Suppressor macrophage treated with lipopolysaccharide for 4 hours (primary cell): ENCODE data around the gene KAZN.

Source experiments
- DNase-seq: peaks from one replicate; pipeline ENCODE4 v3.0.0-alpha.2; 2020

KAZN gene

DNA sequence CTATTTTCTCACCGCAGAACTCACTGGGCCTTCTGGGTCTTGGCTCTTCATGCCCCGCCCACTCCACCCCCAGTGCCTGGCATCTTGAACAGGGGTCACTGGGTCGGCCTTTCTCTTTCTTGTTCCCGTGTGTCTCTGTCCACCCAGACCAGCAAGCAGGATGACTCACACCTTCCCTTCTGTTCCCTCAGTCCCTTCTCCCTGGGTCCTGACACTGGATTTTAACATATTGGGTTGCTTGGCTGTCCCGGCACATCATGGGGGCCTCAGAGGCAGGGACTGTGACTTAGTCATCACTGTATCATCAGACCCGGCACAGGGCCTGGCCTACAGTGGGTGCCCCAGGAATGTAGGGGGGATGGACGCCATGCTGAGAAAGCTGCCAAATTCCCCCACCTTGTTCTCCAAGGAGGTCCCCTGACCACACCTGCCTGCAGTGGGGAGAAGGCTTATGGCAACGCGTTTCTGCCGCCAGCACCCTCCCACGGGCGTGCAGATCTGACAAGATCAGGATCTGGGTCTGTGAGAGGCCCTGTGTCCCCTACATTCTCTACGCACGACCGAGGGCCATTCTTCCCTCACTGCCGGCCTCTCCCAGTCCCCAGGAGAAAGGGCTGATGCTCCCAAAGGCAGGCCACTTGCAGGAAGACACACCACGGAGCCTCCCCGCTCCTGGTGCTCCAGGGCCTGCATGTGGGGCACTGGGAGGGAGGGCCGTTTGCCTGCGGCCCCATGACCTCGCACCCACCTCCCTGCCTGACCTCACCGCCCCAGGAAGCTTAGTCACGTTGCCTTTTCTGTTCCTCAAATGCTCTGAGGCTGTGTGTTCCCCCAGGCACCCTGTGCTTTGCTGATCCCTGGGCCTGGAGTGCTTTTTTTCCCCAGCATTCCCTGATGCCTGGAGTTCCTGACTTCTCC is 397.9 kb downstream of the KAZN start:
- peak; percentile 65 for DNase-seq

DNA sequence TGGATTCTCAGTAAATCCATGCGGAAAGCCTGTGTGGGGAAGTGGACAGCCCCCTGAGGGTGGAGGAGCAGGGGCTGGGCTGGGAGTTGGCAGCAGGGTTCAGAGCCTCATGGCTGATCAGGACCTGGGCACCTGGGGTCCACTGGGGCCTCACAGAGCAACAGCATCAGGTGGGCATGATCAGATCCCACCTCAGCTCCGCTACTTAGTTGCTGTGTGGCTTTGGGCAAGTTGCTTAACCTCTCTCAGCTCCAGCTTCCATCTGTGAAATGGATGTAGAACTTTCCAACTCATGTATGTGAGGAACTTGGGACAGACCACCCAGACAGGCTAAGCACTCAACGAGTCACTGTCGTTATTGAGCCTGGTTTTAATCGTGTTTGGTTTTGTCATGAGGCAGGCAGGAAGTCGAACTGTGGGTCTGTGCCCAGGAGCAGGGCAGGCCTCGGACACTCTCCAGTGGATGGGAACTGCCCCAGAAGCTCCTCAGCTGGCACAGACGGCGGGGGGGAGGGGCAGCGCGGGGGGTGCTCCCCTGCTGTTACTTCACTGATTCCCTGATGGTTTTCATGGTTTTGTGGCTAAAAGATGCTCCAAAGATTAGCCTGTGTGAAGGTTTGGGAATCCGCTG is 399.3 kb downstream of the KAZN start:
- no peak for DNase-seq

DNA sequence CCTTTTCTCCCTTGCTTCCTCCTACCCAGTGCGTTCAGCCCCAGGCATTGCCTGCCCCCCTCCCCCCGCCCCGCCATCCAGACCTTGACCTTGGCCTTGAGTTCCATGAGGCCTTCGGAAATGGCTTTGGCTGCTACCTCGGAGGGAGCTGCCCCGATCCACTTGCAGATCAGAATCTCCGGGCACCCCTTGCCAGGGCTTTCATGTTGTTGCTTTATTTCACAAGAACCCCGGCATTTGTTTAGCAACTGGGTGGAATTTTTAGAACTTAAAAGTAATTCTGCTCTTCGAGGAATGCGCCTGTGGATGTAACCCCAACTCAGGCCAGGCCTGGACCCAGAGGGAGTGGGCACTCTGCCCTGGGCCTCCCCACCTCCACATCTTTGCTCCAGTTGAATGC is 401.0 kb downstream of the KAZN start:
- no peak for DNase-seq

DNA sequence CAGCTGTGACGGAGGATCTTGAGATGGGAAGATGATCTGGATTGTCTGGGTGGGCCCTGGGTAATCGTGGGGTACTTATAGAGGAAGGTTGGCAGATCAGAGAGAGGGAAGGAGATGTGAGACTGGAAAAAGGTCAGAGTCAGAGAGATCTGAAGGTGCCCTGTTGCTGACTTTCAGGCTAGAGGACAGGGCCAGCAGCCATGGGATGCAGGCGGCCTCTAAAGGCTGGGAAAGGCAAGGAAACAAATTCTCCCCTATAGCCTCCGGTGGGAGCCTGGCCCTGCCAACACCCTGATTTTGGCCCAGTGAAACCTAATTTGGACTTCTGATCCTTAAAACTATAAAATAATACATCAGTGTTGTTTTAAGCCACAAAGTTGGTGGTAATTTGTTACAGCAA is 401.5 kb downstream of the KAZN start:
- no peak for DNase-seq

DNA sequence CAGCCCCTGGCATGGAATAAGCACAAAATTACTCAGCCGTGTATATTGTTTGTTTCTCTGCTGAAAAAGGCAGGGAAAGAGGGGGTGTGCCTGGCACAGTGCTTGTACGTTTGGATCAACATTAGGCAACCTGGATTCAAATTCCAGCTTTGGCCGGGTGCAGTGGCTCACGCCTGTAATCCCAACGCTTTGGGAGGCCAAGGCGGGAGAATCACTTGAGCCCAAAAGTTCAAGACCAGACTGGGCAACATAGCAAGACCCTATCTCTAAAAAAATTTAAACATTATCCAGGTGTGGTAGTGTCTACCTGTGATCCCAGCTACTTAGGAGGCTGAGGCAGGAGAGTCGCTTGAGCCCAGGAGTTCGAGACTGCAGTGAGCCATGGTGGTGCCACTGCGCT is 402.2 kb downstream of the KAZN start:
- DNase-seq = no peak

DNA sequence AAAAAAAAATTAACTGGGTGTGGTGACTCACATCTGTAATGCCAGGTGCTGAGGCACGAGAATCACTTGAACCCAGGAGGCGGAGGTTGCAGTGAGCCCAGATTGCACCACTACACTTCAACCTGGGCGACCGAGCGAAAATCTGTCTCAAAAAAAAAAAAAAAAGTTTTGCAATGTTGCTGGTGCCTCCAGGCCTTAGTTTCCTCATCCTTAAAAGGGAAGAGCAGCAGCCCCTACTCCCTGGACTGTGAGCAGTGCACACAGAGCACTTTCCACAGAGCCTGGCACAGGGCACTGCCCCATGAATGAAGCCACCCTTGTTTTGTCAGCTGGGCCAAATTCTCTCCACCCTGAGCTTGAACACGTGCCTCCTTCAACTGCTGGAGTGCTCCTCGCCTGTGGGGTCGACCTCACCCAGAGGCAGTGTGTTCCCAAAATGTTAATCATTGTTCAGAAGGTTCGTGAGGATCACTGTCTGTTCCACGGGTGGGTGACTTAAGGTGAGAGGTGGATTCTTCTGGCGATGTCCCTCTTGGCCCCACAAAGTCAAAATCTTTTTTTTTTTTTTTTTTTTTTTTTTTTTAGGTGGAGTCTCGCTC is 402.9 kb downstream of the KAZN start:
- no peak for DNase-seq

DNA sequence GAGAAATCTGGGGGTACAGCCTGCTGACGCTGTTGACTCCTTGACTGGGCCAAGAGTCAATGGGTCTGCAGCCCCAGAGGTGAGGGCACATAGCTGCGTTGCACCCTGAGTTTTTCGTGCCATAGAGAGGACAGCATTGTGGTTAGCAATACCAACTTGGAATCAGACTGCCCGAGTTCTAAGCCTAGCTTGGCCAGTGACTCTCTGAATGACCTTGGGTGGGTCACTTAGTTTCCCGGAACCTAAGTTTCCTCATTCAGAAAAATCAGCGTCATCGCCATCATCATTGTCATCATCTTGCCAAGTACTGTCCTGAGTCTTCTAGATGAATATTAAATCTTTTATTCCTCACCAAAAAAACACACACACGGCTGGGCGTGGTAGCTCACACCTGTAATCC is 403.8 kb downstream of the KAZN start:
- no peak for DNase-seq

DNA sequence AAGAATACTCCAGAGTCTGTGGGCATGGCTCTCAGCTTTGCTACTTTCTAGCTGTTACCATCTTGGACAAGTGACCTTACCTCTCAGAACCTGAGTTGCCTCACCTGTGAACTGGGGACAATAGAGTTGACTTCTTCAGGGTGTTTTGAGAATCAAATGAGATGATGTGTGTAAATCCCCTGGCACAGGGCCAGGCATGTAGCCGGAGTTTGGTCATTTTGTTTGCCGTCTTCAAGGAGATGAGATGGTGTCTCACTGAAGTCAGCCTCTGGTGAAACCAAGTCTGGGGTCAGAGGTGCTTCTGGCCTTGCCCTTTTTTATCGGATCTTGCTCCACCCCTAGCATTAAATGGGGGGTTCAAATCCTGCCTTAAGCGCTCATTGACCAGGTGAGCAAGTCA is 405.9 kb downstream of the KAZN start:
- DNase-seq = no peak

DNA sequence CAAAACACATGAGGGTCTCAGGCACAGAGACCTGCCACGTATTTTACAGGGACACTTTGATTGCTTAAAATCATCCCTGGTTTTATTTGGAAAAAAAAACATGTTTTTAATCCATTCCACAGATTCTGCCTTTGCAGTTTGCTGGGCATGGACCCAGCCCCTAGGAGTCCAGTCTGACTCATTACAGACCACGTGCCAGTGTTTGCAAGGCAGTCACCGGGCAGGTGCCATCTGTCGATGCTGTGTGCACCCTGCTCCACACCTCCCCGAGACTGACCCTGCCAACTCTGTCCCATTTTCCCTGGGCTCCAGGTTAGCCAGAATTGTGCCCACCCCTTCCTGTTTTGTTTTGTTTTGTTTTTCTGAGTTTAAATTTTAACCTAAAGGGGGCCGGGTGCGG is 406.6 kb downstream of the KAZN start:
- DNase-seq = no peak

DNA sequence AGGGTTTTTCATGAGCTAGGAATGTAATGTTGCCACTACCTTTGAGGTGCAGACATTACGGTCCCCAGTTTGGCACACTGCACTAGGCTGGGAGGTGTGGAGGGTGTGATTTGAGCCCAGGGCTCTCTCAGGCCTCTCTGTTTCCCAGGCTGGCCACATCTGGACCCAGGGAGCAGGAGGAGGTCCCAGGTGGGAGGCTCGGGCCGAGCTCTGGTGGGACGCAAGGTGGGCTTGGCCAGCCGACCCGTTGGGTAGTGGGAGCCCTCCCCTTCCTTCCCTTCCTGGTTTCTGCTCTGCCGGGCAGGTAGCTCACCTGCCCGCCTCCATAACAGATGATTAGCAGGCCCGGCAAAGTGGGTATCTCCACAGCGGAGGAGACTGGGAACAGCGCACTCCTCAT is 408.9 kb downstream of the KAZN start:
- no peak for DNase-seq

DNA sequence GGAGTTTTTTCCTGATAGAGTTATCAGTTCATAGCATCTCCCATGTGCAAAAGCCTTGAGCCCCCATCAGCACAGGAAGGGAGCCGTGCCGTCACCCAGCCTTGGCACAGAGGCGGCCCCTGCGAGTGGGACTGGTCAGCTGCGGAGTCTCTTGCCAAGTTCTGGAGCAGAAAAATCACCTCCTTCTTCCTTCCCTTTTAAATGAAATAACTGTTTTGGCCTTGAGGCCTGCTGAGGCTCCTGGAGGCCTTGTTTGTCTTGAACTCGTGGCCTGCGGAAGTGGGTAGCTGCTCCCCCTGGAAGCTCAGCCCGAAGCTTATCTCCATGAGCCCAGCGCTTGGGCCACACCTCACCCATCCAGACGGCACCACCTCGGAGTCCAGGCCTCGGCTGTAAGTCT is 409.4 kb downstream of the KAZN start:
- no peak for DNase-seq

DNA sequence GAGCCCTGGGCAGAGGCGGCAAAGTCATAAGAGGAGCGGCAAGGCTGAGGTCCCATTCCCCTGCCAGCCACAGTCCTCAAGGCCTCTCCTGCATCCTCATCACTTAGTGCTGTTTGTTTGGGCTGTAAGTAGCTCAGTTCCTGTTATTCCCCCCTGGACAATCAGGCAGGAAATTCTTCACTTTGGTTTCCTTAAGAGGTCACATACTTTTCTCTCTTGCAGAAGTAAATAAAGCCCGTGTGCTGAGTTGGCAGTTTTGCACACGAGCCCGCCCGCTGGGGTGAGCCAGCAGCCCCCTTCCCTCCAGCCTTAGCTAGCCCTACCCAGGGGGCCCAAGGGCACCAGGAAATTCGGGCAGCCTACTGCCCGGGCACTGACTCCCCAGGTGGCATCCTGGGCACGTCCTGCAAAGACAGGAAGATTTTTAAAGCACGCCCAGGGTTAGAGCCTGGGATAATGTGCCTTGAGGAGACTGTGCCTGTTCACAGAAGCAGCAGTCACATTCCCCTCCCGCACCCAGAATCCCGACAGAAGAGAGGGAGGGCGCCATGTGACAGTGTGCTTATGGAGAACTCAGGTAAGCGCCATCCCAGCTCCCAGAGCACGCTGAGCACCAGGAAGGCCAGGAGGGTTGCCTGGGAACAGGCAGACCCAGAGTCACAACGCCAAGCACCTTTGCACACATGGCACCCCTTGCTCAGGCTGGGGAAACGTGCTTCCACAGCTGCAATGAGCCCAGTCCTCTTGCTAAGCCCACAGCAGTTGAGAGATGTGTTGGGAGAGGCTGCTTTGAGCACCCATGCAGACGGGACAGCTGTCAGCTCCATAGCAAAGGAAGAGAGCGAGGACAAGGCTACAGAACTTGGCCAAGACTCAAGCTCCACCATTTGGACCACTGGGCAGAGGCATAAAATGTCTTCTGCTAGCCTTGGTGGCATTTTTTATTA is 410.6 kb downstream of the KAZN start:
- DNase-seq = no peak

DNA sequence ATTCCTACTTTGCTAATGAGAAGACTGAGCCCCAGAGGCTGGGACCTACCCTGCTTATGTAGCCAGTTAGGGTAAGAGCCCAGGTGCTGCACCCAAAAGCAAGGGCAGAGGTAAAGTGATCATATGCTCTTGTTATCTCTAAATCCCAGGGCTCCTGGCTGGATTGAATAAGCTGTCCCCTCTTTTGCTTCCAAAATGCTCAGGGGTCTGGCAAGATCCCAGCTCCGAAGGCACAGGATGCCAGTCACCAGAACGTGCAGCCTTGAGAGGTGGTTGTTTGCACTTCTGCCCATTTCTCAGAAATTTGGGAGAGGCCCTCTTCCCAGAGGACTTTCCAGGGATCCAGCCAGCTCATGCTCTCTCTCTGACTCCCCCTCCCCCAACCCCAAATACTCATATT is 412.7 kb downstream of the KAZN start:
- DNase-seq = no peak

DNA sequence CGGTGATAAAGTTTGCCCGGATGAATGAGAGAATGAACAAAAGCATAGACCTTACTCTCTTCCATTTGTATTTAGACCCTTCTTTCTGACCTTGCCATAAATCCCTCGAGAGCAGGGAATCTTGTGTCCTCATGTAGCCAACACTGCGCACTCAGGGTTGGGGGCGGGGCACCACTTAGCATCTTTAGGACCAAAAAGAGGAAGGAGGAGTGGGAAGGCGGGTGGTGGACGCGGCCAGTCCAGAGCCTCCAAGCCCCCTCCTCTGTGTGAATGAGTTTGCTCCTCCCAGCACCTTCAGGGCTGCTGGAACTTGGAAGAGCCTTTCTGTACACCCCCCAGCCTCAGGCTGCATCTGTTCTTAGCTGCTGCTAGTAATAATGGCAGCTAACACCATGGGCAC is 413.2 kb downstream of the KAZN start:
- no peak for DNase-seq

DNA sequence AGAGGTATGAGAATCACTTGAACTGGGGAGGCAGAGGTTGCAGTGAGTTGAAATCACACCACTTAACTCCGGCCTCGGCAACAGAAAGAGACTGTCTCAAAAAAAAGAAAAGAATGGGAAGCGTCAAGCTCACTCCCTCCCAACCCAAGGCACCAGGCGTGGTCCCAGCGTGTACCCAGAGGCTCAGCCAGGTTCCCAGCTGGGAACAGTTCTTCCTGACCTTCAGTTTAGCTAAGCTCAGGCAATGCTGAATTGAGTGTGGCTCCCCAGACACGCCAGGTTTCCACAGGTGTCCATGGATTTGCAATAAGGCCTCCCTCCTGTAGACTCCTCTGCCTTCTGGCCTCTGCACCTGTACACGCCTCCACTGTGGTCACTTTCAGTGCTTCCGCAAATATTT is 414.3 kb downstream of the KAZN start:
- DNase-seq = no peak

DNA sequence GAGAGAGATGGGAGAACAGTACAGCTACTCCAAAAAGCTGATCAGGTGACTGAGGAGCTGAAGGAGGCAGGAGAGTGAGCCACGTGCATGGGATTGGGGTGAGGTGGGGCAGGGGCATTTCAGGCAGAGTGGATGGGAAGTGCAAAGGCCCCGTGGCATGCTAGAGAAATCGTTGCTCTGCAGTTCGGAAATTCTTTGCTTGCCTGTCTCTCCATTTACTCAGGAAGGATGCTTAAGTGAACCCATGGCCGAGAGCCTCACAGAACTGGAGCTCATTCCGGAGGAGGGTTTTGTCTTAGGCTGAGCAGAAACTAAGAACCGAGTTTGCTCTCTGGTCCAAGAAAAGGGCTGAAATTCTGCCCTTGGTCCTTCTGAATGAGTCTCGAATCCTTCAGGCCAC is 415.3 kb downstream of the KAZN start:
- no peak for DNase-seq

DNA sequence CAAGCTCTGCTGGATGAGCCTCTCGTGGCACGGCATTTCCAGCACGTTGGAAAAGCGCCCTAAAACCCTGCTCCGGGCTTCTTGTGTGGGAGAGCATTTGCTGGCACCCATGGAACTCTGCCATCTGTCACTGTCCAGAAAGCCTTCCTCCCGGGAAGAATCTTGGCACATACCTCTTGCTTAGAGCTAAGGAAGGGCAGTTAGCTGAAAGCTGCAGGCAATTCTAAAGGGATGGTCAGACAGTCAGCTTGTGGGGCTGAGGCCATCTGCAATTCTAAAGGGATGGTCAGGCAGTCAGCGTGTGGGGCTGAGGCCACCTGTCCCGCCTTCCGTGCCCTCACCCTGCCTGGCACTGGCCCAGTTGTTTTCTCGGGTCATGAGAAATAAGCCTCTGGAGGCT is 416.0 kb downstream of the KAZN start:
- no peak for DNase-seq

DNA sequence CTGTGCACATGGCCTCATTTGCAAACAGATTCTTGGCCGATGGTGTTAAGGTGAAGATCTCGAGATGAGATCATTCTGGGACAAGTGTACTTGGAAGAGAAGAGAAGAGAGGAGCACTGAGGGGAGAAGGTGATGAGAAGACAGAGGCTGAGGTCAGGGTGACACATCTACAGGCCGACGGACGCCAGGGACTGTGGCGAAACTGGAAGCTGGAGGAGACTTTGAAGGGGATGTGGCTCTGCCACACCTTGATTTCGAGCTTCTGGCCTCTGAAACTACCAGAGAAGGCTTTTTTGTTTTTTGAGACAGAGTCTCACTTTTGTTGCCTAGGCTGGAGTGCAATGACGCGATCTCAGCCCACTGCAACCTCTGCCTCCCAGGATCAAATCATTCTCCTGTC is 417.5 kb downstream of the KAZN start:
- DNase-seq = peak; percentile 3

DNA sequence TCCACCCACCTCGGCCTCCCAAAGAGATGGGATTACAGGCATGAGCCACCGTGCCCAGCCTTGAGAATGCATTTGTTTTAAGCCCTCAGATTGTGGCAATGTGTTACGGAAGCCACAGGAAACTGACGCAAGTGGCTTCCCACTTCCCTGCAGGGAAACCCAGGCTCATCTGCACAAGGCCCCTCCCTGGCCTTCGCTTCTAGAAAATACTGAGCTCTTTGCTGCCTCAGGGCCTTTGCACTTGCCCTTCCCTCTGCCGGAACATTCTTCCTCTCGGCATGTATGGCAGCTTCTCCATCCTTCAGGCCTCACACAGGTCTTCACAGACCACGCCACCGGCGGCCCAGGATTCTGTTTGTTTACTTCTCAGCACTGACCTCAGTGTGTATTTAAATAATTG is 418.0 kb downstream of the KAZN start:
- DNase-seq = peak; percentile 59

DNA sequence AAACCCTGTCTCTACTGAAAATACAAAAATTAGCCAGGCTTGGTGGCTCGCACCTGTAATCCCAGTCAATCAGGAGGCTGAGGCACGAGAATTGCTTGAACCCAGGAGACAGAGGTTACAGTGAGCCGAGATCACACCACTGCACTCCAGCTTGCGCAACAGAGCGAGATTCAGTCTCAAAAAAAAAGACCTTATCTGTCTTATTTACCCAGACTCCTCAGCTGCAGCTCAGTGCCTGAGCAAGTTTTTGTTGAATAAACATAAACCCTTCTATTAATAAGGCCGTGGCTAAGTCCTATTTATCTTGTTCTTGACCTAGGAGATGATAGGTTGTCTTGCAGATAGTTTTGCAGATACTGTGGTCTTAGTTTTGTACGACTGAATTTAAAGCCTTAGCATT is 418.6 kb downstream of the KAZN start:
- no peak for DNase-seq

DNA sequence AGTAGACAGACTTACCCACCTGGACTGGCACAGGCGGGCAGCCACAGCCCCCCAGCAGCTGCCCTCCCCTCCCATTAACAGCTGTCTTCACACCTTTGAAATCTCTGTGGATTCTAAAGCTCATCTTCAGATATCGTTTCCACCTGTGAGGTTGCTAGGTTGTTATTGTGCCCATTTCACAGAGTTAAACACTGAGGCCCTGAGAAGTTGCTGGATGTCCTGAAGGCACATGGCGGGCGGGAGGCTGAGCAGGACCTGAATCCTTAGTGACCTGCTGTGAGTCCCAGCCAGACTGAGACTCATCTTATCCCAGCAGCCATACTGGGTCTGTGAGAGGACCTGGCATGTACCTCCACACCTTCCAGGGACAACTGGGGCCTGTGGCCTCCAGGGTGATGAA is 420.3 kb downstream of the KAZN start:
- DNase-seq = no peak

DNA sequence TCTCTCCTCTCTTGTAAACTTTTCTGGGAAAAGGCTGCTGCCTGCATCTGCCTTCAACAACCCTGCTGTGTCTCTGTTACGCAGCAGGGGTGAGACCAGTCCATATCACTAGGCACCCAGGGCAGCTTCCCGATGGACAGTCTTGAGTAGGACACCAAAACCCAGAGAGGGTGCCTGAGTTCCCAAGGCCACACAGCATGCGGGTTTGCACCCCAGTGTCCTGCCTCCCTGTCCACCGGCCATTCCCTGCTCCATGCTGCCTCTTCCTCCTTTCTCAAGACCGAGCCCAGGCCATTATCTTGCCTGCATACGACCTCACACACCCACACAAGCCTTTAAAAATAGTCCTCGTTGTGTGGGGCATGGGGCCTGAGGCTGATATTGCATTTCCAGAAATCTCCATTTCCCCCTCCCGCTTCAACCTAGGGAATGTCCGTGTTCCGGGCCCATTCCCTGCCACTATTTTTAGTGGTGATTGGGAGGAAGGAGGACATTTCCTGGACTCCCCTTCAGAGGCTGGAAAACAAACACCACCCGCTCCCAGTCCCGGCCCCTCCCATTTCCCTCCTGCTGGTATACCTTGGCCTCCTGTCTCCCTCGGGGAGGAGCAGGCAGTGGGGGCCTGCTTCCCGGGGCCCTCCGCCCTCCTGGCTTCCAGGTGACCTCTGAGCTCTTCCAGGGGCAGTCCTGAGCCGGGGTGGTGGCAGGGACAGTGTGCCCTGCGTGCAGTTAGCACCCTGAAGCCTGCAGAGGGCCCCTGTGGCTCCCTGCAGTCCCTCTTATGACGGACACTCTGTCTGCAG is 422.7 kb downstream of the KAZN start:
- no peak for DNase-seq
